GM21528 (cell line): ENCODE results near the gene TMA7.

Experiments used
- ATAC-seq: cut with Tn5 transposase; IDR thresholded peaks from one replicate; pipeline ENCODE4 v1.9.1; 2021; ENCODE audit warnings: mild to moderate bottlenecking, moderate library complexity; ENCODE audit not compliant: unreplicated experiment, low FRiP score

TMA7 gene

DNA sequence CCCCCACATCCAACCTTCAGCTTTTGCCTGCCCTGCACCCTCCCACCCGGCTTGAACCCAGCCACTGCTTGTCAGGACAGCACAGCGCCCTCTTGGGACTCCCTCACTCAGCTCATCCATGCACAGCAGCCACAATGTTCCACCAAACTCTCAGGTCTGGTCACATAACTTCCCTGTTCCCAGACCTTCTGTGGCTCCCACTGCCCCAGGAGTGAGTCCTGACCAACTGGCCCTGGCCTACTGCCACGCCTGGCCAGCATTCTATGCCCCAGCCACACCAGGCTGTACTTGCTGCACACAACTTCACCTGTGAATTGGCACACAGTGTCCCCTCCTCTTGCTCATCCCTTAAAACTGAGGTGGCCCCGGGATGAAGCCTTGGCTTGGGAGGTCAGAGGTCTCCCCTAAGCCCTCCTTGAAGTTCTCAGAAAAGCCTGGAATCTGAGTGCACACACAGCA is 31.2 kb upstream of the TMA7 start:
- no peak for ATAC-seq

DNA sequence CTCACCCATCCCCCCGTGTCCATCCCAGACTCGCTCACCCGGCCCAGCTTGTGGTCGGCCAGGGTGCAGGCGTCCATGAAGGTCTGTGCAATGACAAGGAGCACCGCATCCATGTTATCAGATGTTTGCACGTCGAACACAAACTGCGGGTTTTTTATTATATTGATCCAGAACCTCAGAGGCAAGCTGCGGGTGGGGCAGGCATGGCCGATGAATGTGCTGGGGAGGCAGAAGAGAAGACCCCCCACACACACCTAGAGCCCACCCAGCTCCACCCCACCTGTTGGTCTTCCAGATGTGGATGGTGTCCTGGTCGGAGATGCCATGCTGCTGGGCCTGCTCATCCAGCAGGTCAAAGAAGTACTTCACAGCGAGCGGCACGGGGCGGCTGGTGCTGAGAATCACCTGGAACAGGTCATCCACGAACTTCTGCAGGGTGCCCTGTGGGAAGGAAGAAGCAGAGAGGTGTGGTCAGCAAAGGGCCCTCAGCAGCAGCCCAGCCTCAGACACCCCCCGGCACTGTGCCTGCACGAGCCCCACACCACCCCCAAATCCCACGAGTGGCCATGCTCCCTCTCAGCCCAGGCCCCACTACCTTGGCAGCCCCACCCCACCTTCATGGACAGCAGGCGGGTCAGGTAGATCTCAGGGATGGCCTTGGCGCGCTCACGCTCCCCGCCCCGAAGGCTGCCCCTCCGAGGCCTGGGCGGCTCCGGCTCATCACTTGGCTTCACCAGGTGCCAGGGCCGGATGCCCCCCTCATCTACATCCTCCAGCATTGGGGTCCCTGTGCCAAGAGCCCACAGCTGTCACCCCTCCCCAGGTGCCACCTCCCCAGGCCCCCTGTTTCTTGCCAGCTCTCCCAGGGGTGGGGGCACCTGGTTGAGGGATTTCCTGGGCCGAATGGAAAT is 30.5 kb upstream of the TMA7 start:
- no peak for ATAC-seq

DNA sequence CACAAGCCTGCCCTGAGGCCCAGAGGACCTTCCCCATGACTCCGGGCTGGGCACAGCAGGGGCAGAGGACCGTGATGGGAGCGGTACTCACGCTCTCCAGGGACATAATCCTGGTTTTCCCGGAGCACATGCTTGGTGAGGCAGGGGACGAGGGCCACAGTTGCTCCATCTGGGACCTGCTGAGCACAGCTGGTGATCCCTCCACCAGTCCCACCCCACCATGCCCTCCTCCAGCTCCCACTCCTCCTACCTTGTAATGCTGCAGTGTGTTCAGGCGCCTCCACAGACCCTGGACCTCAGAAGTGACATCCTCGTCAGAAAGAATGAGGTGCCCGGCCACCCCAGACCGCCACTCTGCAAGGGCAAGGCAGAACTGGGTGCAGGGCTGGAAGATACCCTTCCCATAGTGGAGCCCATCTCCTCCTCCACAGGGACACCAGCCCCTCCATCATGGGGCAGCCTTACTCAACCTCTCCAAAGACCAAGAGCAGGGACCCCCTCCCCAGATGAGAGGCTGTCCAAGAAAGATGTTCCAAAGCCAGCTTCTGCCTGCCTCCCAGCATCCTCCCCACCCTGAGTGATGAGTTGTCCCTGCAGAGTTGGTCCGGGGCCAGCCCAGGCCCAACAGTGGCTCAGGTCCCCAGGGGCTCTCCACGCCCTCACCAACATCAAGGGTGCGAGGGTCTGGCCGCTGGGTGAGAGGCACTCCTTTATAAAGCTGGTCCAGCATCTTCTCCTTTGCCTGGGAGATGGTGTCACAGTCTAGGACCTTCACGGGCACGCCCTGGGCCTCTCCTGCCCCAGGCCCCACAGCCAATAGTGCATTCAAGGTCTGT is 29.6 kb upstream of the TMA7 start:
- ATAC-seq, result no peak

DNA sequence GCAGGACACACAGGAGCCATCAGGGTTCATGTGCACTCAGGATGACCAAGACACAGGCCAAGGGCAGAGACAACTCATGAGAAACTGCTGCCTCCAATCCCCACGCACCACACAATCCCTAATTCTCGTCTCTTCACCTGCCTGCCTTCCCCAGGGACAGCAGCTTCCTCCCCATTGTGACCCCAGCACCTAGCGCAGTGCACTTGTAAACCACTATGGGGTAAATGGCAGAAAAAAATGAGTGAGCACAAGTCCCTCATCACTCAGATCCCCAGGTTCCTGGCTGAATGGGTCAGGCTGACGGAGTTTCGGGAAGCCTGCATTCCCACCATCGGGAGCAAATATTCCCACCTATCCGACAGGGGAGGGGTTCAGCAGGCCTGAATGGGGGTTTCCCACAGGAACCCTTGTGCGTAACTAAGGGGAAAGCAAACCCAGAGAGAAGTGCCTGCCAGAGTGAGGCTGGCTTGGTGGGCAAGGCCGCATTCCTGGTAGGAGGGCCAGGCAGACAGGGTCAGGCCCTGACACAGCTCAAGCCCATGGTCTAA is 28.9 kb upstream of the TMA7 start:
- ATAC-seq, result no peak

DNA sequence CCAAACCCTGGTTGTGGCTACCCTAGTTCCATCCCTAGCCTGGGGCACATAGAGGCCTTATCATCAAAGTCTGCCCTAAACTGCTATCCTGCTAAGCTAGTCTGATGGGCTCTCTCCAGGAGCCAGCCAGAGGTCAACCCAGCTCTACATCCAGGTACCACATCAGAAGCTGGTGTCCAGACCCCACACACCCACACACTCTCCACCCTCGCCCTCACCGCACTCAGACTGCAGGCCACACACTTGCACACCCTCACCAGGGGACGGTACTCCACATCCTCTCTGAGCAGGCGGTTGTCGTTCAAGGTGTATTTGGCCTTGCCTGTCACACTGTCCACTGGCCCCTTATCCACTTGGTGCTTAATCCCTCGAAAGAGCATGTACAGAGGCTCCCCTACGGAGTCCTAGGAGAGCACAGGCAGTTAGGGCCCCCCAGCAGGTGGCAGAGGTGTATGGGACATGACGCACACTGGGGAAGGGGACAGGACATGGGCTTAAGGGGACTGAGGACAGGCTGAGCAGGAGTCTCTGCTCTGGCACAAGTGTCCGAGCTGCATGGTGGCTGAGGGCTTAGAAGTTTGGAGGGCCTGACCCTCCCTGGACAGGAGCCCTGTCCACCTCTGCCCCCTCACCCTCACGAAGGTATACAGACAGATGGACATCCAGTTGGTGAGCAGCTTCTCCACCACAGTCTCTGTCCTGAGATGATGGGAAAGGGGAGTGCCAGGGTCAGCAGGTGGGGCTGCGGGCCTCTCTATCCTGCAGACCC is 28.3 kb upstream of the TMA7 start:
- ATAC-seq, result no peak

DNA sequence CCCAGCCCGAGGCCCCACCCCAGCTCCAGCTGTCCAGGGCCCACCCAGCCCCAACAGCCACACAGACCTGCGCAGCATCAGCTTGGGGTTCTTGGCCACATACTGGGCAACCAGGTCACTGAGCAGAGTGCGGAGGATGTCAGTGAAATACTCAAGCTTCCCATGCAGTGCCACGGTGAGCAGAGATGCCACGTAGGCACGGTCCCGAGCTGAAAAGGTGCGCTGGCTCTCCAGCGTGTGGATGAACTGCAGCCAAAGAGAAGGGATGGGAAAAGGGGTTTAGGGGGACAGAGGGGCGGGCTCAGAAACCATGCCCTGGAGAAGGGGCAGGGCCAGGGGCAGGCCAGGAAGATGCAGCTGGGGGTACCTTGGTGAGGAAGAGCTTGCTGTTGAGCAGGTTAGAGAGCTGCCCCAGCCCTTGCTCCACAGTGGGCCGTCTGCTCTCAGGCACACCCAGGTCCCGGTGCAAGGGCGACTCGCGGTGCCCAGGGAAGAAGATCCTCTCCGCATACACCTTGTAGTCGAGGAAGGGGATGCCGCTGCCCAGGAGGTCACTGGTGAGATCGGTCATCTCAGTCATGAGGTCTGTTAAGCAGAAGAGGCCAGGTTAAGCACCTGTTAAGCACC is 27.6 kb upstream of the TMA7 start:
- ATAC-seq, result no peak

DNA sequence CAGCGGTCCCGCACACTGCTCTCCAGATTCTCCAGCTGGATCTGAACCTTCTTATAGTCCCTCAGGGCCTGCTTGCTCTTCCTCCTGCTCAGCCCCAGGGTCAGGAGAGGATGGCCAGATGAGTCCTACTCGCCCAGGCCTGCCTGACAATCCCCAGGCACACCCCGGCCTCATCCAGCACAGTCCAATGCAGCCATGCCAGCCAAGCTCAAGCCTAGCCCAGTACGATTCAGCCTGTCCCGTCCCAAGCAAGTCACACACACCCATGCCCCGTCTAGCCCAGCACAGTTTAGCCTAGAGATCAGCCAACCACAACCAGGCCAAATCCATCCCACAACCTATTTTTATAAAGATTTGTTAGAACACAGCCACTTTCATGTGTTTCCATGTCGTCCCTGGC is 27.0 kb upstream of the TMA7 start:
- no peak for ATAC-seq

DNA sequence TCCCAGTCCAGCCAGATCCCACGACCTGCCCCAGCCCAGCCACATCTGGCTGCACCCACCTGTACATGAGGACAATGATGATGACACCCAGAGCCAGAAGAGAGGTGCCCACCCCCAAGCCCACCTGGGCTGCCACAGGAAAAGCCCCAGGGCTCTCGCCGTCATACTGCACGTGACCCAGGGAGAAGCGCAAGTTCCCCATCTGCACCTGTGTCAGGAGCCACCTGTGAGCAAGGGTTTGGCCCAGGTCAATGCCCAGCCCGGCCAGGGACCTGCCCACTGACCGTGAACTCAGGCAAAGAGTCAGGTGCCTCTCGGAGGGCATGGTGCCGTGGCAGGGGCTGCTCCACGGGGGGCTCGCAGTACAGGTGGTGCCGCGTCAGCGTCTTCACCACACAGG is 26.4 kb upstream of the TMA7 start:
- ATAC-seq, result no peak

DNA sequence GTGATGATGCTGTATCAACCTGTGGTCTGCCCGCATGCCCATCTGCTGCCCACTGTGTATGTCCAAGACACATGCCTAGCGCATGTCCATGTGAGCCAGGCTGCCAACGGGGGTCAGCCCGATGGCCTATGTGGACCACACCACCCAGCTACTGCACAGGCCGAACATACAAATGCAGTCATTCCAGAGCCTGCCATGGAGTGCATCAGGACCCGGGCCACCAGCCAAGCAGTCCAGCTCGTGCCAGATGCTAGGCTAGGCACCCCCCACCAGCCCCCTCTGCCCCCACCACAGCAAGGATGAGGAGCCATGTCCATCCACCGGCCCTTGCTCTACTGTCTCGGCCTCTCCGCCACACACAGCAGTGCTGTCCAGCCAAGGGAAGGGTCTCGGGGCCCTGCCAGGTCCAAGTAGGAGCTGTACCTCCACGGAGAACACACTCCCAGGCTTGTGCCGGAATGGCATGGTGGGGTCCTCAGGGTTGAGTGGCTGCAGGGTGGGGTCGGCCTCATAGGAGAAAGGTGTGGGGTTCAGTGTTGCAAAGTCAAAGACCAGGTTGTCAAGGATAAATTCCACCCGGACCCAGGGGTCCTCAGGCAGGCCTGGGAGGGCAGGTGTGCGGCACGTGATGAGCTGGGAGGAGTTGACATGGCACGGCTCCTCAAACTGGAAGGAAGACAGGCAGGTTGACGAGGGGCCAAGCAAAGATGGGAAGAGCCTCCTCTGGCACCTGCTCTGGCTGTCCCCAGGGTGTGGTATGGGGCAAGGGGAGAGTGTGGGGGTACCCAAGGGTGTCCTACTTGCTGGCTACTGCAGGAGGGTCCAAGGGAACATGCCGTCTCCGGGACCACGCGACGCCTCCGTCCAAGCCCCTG is 25.4 kb upstream of the TMA7 start:
- ATAC-seq, result no peak

DNA sequence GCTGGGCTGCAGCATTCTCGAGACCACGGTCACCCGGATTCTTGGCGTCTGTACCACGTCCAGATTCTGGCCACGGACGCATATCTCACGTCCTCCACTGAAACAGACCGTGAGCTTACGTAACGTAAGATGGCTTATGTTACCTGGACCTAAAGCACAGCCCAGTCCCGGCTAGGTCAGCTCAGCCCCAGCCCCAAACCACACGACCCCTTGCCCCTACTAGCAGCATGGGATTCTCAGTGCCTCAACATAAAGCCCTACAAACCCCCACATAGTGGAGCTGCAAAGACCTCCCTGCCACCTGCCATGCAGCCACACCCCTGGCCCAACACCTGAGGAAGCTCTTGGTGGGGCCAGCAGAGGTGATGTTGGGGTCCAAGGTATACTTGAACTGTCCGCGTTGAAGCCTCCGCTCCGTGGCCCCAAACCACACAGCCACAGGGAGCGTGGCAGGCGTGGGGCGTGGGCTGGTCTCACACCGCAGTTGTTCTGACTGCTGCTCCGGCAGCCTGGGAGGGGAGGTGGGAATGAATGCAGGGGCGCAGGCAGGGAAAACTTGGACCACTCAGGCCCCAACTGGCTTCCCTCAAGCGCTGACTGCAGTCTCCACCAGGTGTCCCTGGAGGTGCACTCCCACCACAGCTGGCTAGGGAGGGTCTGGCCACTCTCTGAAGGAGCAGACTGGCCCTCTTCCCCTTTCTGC is 24.7 kb upstream of the TMA7 start:
- no peak for ATAC-seq

DNA sequence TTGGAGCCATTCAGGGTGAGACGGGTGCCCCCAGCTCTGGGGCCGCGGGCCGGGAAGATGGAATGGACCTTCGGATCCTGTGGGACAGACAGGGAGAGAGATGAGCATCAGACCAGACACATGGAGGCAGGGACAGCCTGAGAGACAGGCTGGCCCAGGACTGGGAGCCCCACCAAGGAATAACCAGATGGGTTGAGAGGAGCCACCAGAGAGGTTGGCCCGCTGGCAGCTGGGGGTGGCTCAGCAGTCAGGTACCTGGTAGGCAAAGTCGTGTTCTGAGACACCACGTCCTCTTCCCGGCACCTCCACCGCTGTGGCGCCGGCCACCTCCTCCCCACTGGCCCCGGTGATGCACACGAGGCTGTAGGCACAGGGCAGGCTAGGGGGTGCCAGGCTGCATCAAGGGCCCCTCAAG is 24.0 kb upstream of the TMA7 start:
- no peak for ATAC-seq

DNA sequence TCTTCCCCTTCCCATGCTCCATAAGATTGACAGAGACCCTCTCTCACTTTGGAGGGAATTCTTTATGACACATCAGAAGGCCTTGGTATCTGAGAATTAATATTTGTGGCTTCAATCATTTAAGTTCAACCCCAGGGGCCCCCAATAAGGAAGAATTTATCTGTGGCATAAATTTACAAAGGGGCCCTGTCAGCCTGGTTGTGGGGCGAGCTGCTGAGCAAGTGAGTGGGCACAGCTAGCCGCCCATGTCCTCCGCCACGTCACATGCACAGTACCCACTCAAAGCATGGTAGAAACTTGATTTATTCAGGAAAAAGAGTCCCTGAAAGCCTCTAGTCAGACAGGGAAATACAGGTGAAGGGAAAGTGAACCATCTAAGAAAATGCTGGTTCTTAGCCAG is 23.5 kb upstream of the TMA7 start:
- ATAC-seq, result no peak

DNA sequence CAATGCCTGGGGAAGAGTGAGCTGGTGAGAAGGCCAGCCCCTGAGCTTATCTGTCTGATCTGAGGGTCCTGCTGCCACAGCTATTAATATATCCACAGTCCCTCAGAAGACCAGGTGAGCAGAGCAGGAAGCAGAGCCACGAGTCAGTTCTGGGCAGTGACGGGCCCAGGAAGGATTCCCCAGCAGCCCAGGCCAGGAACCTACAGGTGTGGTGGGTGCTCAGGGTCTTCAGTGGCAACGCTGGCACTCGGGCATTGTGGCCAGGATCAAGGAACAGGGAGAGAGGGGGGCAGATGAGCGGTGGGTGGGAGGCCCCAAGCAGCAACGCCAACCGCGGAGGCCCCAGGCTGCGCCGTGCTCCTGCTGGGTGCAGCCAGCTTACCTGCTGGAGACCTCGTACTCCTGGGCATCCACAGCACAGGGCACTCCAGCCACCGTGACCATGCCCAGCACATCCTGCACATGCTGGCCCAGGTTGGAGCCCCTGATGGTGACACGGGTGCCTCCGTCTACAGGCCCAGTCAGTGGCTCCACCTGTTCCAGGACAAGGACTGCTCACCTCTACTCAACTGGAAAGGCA is 22.4 kb upstream of the TMA7 start:
- no peak for ATAC-seq

DNA sequence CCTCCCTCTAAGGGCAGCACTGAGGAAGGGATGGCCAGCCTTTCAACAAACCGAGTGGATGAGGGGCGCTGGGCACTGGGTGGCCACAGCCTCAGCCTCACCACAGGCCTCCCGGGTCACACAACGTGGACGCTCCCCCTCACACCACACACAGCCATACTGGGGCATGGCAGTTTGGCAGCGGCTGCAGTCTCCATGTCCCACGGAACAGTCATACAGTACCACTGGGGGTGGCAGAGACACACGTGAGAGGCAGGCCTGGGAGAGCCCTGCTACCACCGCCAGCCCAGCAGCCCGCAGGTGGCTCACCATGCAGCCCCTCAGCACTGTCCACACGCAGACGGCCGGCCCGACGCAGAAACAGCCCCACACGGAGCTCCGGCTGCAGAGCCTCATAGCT is 21.9 kb upstream of the TMA7 start:
- ATAC-seq, result no peak

DNA sequence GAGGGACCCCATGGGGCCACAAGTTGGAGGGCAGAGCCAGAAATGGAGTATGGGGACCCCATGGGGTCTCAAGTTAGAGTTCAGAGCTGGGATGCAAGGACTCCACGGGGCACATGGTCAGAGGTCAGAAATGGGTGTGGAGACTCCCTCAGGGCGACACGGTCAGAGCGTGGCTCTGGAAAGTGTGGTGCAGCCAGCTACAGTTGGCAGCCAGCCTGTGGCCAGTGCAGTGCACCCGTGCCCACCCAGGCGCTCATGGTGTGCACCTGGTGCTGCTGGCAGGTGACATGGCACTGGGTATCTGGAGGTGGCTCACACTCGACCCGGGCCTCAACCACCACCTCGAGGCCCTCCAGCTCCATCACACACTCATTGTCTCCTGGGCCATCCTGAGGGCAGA is 21.4 kb upstream of the TMA7 start:
- ATAC-seq, result no peak

DNA sequence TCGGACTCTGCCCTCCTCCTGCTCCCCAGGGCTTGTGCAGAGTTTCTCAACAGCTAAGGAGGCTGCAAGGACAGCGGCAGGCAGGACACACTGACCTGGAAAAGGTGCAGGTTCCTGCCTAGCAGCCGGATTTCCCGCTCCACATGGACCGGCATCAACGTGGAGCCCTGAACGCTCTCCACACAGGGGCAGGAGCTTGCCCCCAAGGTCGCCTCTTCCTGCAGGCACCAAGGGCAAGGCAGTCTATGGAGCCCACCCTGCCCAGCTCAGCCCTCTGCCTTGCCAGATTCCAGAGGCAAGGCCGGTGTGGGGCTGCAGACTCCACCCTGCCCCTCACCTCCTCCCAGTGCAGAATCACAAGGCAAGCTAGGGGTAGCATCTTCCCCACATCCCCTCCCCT is 20.9 kb upstream of the TMA7 start:
- ATAC-seq, result no peak

DNA sequence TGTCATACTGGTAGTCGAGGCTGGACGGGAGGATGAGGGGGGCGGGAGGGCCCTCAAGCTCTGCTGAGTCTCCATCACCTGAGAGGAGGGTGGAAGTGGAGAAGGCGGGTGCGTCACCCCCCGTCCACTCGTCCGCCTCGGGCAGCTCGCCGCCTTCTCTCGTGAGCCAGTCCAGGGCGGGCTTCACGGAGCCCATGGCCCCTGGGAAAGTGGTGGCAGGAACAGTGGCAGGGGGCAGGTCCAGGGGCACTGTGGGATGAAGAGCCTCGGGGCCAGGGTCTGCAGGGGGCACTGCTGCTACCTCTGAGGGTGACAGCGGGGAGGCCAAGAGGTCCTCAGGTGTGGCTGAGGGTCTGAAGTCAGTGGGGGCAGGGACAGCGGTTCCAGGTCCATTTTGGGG is 20.5 kb upstream of the TMA7 start:
- no peak for ATAC-seq

DNA sequence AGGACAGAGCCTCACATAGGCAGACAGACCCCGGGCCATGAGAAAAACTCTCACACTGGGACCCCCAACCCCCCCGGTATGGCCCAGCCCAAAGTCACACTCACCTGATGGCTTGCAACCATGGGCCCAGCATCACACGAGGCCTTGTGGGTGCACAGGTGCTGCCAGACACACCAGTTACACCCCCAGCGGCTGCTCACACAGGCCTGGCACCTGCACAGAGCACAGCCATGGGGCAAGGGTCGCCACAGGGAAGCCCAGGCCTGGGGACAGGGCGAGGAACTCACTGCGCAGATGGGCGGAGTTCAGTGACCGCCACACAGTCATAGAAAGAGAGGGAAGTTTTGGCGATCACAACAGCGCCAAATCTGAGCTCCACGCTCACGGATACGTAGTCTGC is 19.5 kb upstream of the TMA7 start:
- ATAC-seq, result no peak
